ENCODE measurements around the gene FXYD7. TPM values are rescaled to one million over a fixed set of nuclear protein-coding genes. Genes with fewer than 3 reads are reported as not detected.
"Not testable (repeated sequence)": the region's sequence is repeated elsewhere in the genome, so short reads cannot be mapped to it uniquely, and the experiment has no call there.

Gene FXYD7
- 0.59 TPM for total RNA-seq

DNA sequence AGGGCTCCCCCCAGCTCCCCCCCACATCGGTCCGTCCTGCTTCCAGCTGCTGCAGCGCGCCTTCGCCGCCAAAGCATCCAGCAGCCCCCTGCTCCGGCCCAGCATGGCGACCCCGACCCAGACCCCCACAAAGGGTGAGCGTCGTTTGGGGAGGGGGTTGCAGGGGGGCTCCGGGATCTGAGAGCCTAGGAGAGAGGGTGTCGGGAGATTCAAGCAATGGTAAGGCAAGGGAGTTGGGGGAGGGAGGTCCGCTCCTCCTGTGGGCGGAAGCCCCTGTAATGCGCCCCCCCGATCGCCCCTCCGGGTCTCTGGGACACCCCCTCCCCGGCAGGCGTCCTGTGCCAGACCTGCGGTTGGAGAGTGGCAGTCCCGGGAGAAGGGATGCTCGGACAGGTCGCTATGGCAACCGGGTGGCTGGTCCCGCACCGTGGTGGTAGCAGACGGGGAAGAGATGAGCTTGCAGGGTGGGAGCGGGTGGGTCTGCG, at the start of gene FXYD7:
Gene FXYD7, plus strand, starts transcription at position 25 of the 485 bp plus-strand sequence. Its CDS starts 79 bp downstream, at position 104.
- DNase-seq = no peak

- no peak for DNase-seq
Measured at GRCh38 chr19:35093430-35093829, 49.6 kb upstream of the FXYD7 start.

GRCh38 chr19:35093941-35094647, 49.0 kb upstream of the FXYD7 start:
- no peak for DNase-seq

GRCh38 chr19:35094656-35095055, 48.4 kb upstream of the FXYD7 start:
- no peak for DNase-seq

DNA sequence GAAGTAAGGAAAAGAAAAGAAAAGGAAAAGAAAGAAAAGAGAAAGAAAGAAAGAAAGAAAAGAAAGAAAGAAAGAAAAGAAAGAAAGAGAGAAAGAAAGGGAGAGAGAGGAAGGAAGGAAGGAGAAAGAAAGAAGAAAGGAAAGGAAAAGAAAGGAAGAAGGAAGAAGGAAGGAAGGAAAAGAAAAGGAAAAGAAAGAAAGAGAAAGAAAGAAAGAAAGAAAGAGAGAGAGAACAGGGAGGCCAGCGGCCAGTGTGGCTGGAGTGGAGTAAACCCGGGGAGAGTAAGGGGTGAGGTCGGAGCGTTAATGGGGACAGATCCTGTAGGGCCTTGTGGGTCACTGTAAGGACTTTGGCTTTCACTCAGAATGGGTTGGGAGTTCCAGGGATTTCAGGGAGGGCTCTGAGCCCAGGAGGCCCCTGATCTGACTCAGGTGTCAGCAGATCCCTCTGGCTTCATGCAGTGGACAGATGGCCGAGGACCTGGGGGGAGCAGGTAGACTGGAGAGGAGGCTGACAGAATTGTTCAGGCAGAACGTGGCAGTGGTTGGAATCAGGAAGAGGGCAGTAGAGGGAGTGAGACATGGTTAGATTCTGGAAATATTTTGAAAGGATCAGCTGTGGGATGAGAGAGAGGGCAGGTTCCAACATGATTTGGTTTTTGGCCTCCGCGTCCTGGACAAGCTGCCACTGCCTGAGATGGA, 47.2 kb upstream of the FXYD7 start:
- no peak for DNase-seq

- no peak for DNase-seq
Measured at GRCh38 chr19:35098413-35099049, 44.5 kb upstream of the FXYD7 start.

GRCh38 chr19:35099155-35099896, 43.7 kb upstream of the FXYD7 start:
- DNase-seq = no peak

GRCh38 chr19:35099897-35100275, 43.2 kb upstream of the FXYD7 start:
- DNase-seq = no peak

GRCh38 chr19:35100588-35101533, 42.2 kb upstream of the FXYD7 start:
- no peak for DNase-seq

- not testable (repeated sequence) for DNase-seq
Measured at GRCh38 chr19:35101949-35102348, 41.1 kb upstream of the FXYD7 start.

DNA sequence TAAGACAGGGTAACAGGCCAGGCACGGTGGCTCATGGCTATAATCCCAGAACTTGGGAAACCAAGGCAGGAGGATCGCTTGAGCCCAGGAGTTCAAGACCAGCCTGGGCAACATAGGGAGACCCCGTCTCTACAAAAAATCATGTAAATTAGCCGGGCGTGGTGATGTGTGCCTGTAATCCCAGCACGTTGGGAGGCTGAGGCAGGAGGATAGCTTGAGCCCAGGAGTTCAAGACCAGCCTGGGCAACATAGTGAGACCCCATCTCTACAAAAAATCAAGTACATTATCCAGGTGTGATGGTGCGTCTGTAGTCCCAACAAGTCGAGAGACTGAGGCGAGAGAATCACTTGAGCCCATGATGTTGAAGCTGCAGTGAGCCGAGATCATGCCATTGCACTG, 39.4 kb upstream of the FXYD7 start:
- not testable (repeated sequence) for DNase-seq

- no peak for DNase-seq
Measured at GRCh38 chr19:35104361-35104760, 38.7 kb upstream of the FXYD7 start.

- no peak for DNase-seq
Measured at GRCh38 chr19:35105047-35105410, 38.0 kb upstream of the FXYD7 start.

GRCh38 chr19:35105411-35106290, 37.4 kb upstream of the FXYD7 start:
- no peak for DNase-seq

- DNase-seq = no peak
Measured at GRCh38 chr19:35106291-35106583, 36.8 kb upstream of the FXYD7 start.

DNA sequence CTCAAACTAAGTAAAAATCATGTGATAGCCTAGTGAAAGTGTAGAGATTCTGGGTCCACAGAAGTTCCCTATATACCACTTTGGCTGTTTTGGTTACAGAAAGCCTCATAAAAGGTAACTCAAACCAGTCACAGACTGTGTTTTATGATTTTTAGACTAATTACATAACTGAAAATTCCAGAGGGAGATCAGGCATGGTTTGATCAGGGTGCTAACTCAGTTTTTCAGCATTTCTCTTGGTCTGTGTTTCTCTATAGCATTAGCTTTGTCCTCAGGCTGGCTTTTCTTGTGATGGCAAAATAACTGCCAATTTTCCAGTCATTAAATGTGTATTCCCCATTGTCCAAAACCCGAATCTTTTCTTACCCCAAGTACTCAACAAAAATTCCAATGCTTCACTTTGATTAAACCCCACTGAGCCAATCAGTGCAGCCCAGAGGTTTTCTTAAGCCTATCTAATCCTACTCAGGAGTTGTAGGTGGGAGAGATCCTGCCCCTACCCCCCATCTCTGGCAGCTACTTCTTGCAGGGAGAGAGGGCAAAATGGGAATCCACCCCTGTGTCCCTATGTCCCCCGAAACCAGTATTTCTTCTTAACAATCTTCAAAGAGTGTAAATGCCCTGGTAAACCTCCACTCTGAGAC, 36.0 kb upstream of the FXYD7 start:
- DNase-seq = no peak

DNA sequence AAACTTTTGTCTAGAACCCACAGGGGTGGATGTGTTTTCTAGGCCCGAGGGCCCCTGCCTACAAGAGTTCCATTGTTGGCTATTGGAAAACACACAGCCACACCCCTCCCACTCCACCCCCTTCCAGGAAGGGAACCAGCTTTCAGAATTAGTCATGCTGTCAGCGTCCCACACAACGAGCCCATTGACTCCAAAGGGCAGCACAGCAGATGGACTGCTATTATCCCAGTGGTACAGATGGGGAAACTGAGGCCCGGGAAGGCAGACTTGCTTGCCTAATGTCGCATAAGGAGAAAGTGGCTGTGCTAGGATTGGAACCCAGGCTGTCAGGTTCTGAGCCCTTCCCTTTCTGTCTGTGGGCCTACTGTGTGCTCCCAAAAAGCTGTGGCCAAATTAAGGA, 35.5 kb upstream of the FXYD7 start:
- DNase-seq = no peak

DNA sequence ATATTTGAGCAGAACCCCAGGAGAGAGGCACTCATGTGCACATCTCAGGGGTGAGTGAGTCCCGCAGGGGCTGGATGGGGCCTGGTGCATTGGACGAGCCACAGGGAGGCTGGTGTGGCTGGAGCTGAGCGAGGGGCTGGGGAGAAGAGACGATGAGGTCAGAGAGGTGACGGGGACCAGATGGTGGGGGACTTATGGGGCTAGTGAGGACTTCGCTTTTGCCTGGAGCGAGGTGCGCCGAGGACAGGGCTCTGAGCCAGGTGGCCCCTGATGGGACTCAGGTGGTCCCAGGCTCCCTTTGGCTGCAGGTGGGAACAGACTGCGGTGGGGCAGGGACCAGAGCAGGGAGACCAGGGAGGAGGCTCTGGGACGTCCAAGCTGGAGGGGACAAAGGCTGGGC, 34.3 kb upstream of the FXYD7 start:
- no peak for DNase-seq

DNA sequence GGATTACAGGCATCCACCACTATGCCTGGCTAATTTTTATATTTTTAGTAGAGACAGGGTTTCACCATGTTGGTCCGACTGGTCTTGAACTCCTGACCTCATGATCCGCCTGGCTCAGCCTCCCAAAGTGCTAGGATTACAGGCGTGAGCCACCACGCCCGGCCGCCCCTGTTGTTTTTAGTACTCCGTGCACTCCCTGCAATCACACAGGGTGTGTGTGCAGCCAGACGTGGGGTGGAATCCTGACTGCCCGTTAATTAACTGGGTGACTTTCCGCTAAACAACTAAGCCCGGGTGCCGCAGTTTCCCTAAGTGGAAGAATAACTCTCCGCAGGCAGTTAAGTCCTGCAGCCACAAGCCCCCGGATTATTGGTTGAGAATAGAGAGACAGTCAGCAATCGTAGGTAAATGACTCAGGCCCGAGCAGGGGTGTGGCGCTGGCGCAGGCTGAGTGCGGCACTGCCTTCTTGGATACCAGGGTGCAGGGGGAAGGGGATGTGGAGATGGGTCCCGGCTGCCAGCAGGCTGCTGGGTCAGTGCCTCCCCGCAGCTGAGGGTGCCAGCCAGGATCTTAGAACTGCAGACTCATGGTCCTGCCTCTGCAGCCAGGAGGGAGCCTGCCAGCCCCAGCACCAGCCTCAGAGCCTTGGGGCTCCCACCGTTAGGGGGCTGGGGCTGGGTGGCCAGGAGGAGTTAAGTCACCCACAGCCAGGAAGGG, 33.5 kb upstream of the FXYD7 start:
- DNase-seq = no peak
